GM12872 (cell line): ENCODE results near the gene KIF2C.

Experiments
- TF ChIP-seq, protein P1 (sequence below): IDR thresholded peaks from 3 replicates; pipeline ENCODE4 v1.5.1; 2011; ENCODE audit warnings: low read depth, mild to moderate bottlenecking, low read length, moderate library complexity; ENCODE audit not compliant: insufficient read depth

The KIF2C gene

DNA sequence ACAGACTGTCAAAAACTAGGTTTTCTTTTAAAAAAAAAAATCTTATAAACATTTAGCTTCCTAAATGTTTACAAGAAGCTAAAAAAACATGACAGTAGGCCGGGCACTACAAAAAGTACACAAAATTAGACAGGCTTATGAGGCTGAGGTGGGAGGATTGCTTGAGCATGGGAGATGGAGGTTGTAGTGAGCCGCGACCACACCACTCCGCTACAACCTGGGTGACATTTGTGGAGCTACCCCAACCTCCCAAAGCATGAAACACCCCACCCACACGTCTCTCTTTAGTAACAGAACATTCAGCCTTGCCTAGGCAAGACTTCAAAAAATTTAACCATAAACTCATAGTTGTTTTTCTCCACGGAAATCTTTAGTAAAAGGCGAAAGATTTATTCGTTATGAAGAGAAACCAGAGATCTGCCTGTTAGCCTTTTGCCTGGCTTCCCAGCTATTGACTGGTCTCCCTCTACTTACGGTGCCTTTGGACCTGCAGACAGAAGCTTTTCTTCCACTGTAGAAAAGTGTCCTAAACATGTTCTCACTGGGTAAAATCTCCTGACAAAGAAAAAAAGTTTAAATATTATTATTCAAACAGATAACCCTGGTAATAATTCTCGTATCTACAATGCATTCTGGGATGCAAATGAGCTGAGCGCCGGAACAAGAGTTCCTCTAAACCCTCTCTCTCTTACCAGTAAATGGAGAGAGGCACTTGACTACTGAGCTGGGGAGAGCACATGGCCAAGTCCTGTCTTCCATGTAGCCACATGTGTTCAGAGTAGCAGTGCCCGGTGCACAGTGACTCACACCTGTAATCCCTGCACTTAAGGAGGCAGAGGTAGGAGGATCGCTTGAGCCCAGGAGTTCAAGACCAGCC lies 17.9 kb upstream of the KIF2C start:
- TF ChIP-seq, protein P1, sequence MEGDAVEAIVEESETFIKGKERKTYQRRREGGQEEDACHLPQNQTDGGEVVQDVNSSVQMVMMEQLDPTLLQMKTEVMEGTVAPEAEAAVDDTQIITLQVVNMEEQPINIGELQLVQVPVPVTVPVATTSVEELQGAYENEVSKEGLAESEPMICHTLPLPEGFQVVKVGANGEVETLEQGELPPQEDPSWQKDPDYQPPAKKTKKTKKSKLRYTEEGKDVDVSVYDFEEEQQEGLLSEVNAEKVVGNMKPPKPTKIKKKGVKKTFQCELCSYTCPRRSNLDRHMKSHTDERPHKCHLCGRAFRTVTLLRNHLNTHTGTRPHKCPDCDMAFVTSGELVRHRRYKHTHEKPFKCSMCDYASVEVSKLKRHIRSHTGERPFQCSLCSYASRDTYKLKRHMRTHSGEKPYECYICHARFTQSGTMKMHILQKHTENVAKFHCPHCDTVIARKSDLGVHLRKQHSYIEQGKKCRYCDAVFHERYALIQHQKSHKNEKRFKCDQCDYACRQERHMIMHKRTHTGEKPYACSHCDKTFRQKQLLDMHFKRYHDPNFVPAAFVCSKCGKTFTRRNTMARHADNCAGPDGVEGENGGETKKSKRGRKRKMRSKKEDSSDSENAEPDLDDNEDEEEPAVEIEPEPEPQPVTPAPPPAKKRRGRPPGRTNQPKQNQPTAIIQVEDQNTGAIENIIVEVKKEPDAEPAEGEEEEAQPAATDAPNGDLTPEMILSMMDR, result no peak

DNA sequence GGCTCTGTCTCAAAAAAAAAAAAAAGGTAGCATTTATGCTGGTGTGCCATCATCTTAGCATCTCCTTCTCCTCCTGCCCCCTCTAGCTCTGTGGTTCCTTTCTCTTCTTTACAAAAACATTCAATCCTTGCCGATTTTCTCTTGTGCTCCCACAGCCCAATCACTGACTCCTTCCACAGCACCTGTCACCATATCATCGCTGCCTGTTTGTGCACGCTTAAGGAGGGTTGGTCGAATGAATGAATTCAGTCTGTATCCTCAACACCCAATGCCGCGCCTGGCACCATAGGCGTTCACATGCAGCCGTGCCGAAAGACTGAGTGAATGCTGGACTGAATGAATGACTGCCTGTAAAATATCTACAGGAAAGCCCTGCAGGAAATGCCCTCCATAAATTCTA lies 16.6 kb upstream of the KIF2C start:
- TF ChIP-seq, protein P1, result no peak

DNA sequence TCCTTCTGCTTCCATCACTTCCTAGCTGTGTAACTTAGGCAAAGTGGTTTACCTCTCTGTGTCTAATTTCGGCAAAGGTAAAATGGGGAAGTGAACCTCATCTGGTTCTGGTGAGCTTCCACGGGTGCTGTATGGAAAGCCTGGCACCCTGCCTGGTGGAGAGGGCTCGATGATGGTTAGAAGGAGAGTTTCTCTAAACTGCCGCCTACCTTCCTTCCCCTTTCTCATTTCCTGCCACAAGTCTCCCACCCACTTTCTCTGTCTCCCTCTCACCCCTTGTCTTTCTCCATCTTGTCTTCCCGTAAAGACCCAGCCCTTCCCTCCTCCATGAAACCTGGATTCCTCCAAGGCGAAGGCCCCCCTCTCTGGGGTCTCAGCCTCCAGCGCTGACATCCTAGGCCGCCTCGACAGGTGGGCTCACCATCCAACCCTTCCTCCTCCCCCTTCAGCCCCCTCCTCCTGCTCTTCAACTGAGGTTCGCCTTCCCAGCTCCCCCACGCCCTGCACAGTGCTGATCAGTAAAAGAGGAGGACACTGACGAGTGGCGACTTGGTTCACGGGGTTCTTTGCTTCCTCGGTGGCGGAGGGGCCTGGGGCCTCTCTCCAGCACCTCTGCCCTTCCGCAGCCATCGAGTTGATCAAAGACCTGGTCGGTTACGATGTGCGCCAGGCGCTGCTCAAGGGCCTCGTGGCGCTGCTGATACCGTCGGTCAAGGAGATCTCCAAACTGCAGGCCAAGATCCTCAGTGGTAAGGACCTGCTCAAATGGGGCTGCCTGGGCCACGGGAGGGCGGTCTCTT lies 15.9 kb upstream of the KIF2C start:
- TF ChIP-seq, protein P1, result no peak

DNA sequence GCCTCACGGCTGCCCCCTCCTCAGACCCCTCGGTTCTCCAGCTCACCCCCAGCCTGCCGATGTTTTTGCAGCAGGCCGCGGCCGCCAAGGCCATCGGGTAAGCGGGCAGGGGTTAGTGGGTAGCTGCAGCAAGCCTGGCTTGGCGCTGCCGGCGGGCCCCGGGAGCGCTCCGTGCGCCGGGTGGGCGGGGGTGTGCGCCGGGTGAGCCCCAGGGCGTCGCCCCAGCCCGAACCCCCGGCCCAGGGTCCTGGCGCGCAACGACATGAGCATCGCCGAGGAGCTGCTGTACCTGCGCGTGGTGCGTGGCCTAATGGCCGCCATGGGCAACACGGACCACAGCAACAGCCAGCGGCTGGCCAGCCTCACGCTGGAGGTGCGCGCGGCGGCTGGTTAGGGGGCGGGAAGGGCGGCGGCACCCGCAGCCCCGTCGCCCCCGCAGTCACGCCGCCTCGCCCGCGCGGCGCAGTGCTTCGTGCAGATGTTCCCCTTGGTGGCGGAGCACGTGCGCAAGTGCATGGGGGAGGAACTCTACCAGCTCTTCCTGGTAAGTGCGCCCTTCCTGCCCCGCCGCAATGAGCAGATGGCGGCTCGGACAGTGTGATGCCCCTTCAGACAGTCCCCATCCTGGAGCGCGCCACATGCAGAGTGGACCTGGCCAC lies 15.2 kb upstream of the KIF2C start:
- TF ChIP-seq, protein P1, result no peak

DNA sequence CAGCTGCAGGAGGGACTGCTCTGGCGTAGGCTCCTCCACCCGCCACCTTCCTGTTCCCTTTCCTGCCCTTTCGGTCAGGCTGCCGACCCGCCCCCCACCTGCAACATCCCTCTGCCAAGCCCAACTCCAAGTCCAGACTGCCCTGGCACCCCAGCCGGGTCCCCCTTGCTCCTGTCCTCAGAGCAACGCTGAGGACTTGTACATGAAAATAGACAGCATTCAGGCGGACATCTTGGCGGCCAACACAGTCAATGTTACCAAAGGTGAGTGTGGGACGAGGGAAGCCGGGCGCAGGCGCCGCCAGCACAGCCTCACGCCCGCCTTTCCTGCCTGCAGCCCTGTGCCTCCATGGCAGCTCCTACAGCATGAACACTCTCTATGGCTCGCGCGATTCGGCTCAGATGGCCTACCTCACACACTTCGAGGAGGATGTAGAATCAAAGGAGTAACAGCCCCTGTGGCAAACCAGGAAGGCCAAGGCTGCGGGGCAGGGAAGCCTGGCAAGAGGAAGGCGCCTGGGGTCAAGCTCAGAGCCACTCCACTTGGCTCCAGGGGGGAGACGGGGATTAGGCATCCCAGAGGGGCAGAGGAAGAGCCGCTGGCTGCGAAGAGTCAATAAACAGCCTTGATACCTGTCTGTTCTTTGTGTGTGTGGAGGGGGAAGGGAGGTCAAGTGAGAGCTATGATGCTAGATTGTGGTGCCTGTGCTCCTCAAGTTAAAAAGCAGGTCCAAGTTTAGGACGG lies 14.5 kb upstream of the KIF2C start:
- TF ChIP-seq, protein P1, result no peak

DNA sequence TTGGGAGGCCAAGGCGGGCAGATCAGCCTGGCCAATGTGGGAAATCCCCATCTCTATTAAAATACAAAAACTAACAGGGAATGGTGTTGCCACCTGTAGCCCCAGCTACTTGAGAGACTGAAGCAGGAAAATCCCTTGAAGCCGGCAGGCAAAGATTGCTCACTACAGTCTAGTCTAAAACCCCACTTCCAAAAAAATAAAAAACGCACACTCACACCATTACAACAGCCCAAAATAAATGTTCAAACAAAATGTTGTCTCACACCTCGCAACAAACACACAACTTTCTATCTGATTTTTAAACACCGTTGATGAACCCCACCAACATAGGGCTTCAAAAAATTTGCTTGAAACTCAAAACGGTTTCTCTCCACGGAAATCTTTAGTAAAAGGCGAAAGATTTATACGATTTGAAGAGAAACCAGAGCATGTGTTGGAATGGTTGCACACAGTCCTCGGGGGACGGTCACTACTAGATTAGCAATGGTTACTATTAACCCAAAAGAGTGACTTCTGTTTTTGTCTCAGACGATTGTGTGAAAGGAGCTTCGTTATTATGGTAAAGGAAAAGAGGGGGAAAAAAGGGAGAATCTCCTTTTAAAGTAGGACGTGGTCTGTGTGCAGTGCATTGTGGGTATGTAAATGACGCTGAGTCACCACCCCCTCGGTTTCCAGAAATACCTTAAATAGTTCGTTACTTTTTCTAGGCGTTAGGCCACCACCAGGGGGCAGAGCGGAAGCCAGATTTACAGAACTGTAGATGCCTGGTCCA lies 8.7 kb upstream of the KIF2C start, which contains the start of gene RNU5D-1:
RNU5D-1 (minus strand) TSS at position 430 of the 772 bp plus-strand sequence.
- TF ChIP-seq, protein P1, result peak; percentile 74
